ENCODE data around the gene ACSL5.

GRCh38 chr10:112376396-112376790 is 2.5 kb downstream of the ACSL5 start:
- TF ChIP-seq CTCF (conservative IDR thresholded peaks at IDR 0.05 in 1 of 2, IDR thresholded peaks at IDR 0.05 in 1 of 2; ENCODE audit: extremely low read depth in 1 of 2, insufficient read depth in 1 of 2, low read depth in 1 of 2, low read length in 2 of 2) (no peak), EZH2 (IDR thresholded peaks at IDR 0.05; ENCODE audit: borderline replicate concordance, low read length) (no peak)
